ENCODE results near the gene BORCS6.

Gene BORCS6

DNA sequence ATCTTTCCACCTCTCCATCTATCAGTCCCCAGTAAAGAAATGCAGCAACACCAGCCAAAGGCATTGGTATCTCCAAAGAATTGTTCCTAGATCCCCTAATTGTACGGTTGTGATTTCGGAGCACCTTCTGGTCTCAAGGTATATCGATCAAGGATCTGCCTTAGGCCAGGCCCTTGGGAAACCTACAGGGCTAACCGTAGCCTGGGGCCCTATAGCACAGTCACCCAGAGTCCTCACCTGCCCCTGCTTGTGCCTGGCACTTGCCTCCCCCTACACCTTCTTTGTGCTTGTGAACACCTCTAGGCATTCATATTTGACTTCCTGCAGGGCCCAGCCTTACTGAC, 37.2 kb upstream of the BORCS6 start:
- in situ Hi-C loops (cut with HindIII; ENCODE audit: low sequenced_read_pairs) = no loop called here

DNA sequence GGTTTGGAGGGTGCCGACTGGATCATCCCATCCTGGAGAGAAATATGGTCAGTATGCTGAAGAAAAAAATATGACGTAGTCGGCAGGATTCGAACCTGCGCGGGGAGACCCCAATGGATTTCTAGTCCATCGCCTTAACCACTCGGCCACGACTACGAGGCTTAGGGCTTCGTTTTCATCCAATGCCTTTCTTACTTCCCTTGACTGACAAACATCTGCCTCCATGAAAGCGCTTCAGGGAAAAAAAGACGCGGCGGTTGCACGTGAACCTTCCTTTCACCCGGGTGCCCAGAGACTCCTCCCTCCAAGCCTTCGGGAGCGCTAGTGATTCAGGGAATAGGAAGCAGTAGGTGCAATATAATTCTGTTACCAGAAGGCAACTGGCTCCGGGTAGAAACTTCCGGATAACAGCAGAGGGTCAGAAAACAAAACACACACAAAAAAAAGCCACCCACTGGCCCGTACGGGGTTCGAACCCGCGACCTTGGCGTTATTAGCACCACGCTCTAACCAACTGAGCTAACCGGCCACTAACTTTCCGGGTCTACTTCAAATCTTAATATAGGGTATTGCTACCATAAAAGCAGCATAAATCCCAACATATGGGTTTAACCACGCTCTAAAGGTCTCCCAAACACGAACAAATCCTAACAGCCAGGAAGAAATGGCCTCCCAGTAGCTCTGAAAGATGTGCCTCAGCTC, 36.7 kb upstream of the BORCS6 start:
- peak; percentile 79 for DNase-seq (ENCODE audit: low read depth)
- in situ Hi-C loops (cut with HindIII; ENCODE audit: low sequenced_read_pairs) = no loop called here
- TF ChIP-seq, protein P1, sequence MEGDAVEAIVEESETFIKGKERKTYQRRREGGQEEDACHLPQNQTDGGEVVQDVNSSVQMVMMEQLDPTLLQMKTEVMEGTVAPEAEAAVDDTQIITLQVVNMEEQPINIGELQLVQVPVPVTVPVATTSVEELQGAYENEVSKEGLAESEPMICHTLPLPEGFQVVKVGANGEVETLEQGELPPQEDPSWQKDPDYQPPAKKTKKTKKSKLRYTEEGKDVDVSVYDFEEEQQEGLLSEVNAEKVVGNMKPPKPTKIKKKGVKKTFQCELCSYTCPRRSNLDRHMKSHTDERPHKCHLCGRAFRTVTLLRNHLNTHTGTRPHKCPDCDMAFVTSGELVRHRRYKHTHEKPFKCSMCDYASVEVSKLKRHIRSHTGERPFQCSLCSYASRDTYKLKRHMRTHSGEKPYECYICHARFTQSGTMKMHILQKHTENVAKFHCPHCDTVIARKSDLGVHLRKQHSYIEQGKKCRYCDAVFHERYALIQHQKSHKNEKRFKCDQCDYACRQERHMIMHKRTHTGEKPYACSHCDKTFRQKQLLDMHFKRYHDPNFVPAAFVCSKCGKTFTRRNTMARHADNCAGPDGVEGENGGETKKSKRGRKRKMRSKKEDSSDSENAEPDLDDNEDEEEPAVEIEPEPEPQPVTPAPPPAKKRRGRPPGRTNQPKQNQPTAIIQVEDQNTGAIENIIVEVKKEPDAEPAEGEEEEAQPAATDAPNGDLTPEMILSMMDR (IDR thresholded peaks at IDR 0.05; ENCODE audit: low read depth, low read length, missing control alignments) = no peak
- peak overlapping the region; percentile 42 for H3K4me3 ChIP-seq (ENCODE audit: low read depth, low read length)

More for the DNA sequence above, 37.2 kb upstream of the BORCS6 start:
- no peak for DNase-seq (ENCODE audit: low read depth)
- TF ChIP-seq, protein P1 (IDR thresholded peaks at IDR 0.05; ENCODE audit: low read depth, low read length, missing control alignments) = no peak
- H3K4me3 ChIP-seq (ENCODE audit: low read depth, low read length) = peak overlapping the region; percentile 42

DNA sequence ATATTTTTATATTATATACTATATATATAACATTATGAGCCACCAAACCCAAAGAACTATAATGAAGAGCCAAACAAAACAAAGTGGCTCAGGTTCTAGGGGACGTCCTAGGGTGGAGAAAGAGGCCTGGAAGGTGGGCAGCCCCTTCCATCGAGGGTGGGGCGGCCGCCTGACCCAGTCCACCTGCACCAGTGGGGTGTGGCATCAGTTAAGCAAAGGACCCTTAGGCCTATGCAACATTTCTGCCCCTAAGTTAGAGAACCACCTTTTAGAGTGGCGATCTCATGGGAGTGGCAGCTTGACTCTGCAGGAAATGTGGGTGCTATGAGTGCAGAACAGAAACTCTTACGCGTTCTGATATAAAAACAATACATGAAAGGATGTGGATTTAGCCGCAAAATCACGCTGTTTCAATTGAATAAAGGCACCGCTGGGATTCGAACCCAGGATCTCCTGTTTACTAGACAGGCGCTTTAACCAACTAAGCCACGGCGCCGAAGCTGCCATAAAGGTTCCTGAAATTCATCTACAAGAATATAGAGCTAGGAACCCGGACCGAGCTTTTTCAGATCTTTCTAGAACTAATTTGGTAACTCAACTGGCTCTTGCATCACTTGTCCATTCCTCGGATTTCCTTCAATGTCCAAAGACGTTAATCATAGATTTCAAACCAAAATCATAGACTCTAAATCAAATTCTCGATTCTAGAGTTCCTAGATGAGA, 36.0 kb upstream of the BORCS6 start:
- in situ Hi-C loops (cut with HindIII; ENCODE audit: low sequenced_read_pairs) = no loop called here
- TF ChIP-seq, protein P1 (IDR thresholded peaks at IDR 0.05; ENCODE audit: low read depth, low read length, missing control alignments) = no peak
- peak overlapping the region; percentile 42 for H3K4me3 ChIP-seq (ENCODE audit: low read depth, low read length)
- no peak for DNase-seq (ENCODE audit: low read depth)

DNA sequence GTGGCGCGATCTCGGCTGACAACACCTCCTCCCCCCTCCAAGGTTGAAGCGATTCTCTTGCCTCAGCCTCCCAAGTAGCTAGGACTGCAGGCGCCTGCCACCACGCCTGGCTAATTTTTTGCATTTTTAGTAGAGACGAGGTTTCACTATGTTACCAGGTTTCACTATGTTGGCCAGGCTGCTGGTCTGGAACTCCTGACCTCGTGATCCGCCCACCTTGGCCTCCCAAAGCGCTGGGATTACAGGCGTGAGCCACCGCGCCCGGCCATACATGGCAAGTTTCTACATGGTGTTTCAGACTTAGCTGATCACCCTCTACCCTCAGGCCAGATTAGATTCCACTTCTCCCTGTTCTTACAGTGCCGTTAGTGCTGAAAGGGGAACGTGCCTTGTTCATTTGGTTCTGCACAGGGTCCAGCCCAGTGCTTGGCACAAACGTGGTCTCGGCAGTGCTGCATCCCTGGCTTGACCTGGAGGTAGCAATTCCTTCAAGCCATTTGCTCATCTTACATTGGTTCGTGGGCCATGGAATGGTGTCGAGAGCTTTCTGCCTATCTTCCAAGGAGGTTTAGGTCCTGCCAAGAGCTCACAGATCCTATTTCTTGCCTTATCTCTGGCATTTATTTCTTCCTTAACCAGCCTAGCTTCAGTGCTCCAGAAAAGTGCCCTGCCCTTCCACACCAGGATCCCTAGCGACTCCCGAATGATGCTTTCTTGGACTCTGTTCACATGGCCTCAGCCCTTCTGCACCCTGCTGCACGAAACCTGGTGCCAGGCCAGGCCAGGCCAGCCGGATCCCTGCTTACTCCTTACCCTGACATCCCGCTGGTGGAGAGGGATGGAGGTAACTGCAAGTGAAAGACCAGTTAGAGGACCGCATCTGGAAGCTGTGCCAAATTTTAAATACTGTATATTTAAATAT, 35.2 kb upstream of the BORCS6 start:
- in situ Hi-C loops (cut with HindIII; ENCODE audit: low sequenced_read_pairs) = no loop called here
- no peak overlapping the region for H3K4me3 ChIP-seq (ENCODE audit: low read depth, low read length)
- no peak for DNase-seq (ENCODE audit: low read depth)
- TF ChIP-seq, protein P1 (IDR thresholded peaks at IDR 0.05; ENCODE audit: low read depth, low read length, missing control alignments) = no peak

DNA sequence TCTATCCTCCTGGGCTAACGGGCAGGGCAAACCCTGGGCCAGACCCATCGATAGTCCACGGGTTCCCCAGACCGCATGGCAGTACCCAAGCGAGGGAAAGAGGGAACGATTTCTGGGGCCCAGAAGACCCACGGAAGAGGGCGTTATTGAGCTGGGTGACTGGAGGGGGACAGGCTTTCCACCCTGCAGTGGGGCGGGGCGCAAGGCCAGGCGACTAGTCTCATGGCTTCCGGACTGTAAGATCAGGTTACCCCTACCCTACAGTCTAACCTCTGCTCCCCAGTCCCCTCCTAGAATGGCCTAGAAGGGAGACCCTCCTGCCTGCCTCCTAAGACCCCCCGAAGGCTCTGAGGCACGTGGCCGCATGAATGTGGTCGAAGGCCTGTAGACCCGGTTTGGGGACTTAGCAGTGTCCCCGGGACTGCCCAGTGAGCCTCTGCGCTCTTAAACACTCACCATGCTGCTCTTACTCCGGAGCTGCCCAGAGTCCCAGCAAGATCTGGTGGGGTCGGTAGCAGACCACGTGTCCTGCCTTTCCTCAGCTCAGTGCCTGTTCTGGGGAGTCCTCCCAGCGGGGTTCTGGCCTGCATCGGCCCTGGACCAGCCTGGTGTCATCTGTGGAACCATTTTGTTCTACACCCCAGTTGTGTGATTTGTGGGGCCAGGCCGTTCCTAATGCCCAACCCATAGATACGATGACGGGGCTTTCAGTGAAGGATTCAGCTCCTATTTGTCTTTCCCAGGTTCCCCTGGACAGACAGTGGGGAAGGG, 33.6 kb upstream of the BORCS6 start:
- TF ChIP-seq, protein P1 (IDR thresholded peaks at IDR 0.05; ENCODE audit: low read depth, low read length, missing control alignments) = peak; percentile 23
- DNase-seq (ENCODE audit: low read depth) = no peak
- in situ Hi-C loops (cut with HindIII; ENCODE audit: low sequenced_read_pairs) = no loop called here
- peak overlapping the region; percentile 76 for H3K4me3 ChIP-seq (ENCODE audit: low read depth, low read length)

Measured in astrocyte of the cerebellum (primary cell).